HFFc6 (cell line): ENCODE data around the gene TMC3. TPM values are rescaled to one million over a fixed set of nuclear protein-coding genes. Genes with fewer than 3 reads are reported as not detected.

Source experiments
- DNase-seq: peaks from one replicate; pipeline ENCODE4 v3.0.0-alpha.2; 2018
- H3K27ac Mint-ChIP-seq: 2 replicates; pipeline ENCODE4 v1.8.0; 2020; ENCODE audit warnings: mild to moderate bottlenecking, mixed read lengths
- H3K27me3 Mint-ChIP-seq: 2 replicates; pipeline ENCODE4 v1.8.0; 2021; ENCODE audit warnings: mild to moderate bottlenecking, moderate library complexity, mixed read lengths; ENCODE audit not compliant: insufficient read depth
- H3K36me3 Mint-ChIP-seq: 2 replicates; pipeline ENCODE4 v1.8.0; 2021; ENCODE audit warnings: low read depth, mixed read lengths
- H3K4me1 Mint-ChIP-seq: 2 replicates; pipeline ENCODE4 v1.8.0; 2020; ENCODE audit warnings: low read depth, mixed read lengths
- H3K4me3 Mint-ChIP-seq: 2 replicates; pipeline ENCODE4 v1.8.0; 2020; ENCODE audit warnings: mild to moderate bottlenecking, moderate library complexity, mixed read lengths
- H3K9me3 Mint-ChIP-seq: 2 replicates; pipeline ENCODE4 v1.8.0; 2020; ENCODE audit warnings: mild to moderate bottlenecking, mixed read lengths
- CTCF ChIP-seq: fragments of 200-600 bp; sonication (generic); IDR thresholded peaks from 2 replicates; pipeline ENCODE4 v1.5.0; 2021; ENCODE audit warnings: antibody characterized with exemption, mild to moderate bottlenecking
- total RNA-seq, 6 experiments: library from RNA; stranded (reverse); fragmentation: NEBNext Ultra II Directional; extraction: Animal tissue kit (Norgen Biotek cat#: 25700); gene quantifications; 2 replicates in 1 of 6; 3 replicates in 5 of 6; pipeline ENCODE4 v1.2.3, GENCODE V29; 2021

The TMC3 gene
- total RNA-seq, 6 experiments from 2014 or later, result not detected

GRCh38 chr15:81338170-81339007 is 35.6 kb downstream of the TMC3 start:
- Mint-ChIP-seq H3K36me3 (peaks cover 5% of the 10 kb centered on the region; the same call in 1 of the 2 replicates), H3K27me3 (peaks cover 11% of the 10 kb centered on the region), H3K4me3 (peak overlapping the region; percentile 4; the same call in 1 of the 2 replicates), H3K27ac (peak overlapping the region; percentile 34), H3K9me3 (no peaks in the 10 kb centered on the region), H3K4me1 (peaks cover 37% of the 10 kb centered on the region)
- no peak for TF ChIP-seq CTCF
- peak; percentile 81 for DNase-seq

- Mint-ChIP-seq H3K27ac (peak overlapping the region; percentile 34; the same call in 1 of the 2 replicates), H3K27me3 (peaks cover 10% of the 10 kb centered on the region), H3K4me1 (peaks cover 37% of the 10 kb centered on the region), H3K36me3 (peaks cover 5% of the 10 kb centered on the region; the same call in 1 of the 2 replicates), H3K4me3 (no peak overlapping the region), H3K9me3 (no peaks in the 10 kb centered on the region)
- no peak for TF ChIP-seq CTCF
- no peak for DNase-seq
Observed at GRCh38 chr15:81337713-81338157, 36.3 kb downstream of the TMC3 start.

GRCh38 chr15:81337241-81337640 is 36.8 kb downstream of the TMC3 start:
- Mint-ChIP-seq H3K27ac (no peak overlapping the region; the same call in 1 of the 2 replicates), H3K4me1 (peaks cover 37% of the 10 kb centered on the region), H3K4me3 (no peak overlapping the region), H3K27me3 (peaks cover 10% of the 10 kb centered on the region), H3K9me3 (no peaks in the 10 kb centered on the region), H3K36me3 (peaks cover 5% of the 10 kb centered on the region; the same call in 1 of the 2 replicates)
- no peak for DNase-seq
- no peak for TF ChIP-seq CTCF

GRCh38 chr15:81336568-81336967 is 37.4 kb downstream of the TMC3 start:
- TF ChIP-seq CTCF, result peak; percentile 74
- Mint-ChIP-seq H3K36me3 (peaks cover 5% of the 10 kb centered on the region; the same call in 1 of the 2 replicates), H3K27ac (no peak overlapping the region), H3K9me3 (no peaks in the 10 kb centered on the region), H3K4me1 (peaks cover 37% of the 10 kb centered on the region), H3K27me3 (peaks cover 10% of the 10 kb centered on the region), H3K4me3 (no peak overlapping the region)
- peak; percentile 41 for DNase-seq

- peaks cover 35% of the 10 kb centered on the region for H3K4me1 Mint-ChIP-seq
- DNase-seq, result no peak
- no peak overlapping the region for H3K4me3 Mint-ChIP-seq
- H3K27me3 Mint-ChIP-seq, result peaks cover 6% of the 10 kb centered on the region
- no peak for TF ChIP-seq CTCF
- H3K9me3 Mint-ChIP-seq, result no peaks in the 10 kb centered on the region
- no peaks in the 10 kb centered on the region for H3K36me3 Mint-ChIP-seq
- H3K27ac Mint-ChIP-seq, result no peak overlapping the region
Observed at GRCh38 chr15:81335631-81336030, 38.4 kb downstream of the TMC3 start.
